H1 (cell line): ENCODE results near the gene DENND4B. TPM values are rescaled to one million over a fixed set of nuclear protein-coding genes. Genes with fewer than 3 reads are reported as not detected.

ENCODE experiments used
- CTCF ChIA-PET: fragments of 300-600 bp; sonication (Branson Sonifier 250); formaldehyde crosslinking; loops from one replicate; lab custom pipeline; 2021; ENCODE audit not compliant: partially characterized antibody; lab: Charles Lee
- POLR2A ChIA-PET: fragments of 300-600 bp; sonication (Branson Sonifier 250); formaldehyde crosslinking; loops from one replicate; lab custom pipeline; 2021; ENCODE audit warnings: inconsistent platforms; ENCODE audit not compliant: partially characterized antibody; lab: Charles Lee
- DNase-seq, 2 experiments: peaks; one replicate each; pipeline versions ENCODE4 v3.0.0 to v3.0.0-alpha.2; 2010 to 2022; ENCODE audit warnings: low spot score in 2 of 2, low read depth in 1 of 2, mixed read lengths in 1 of 2
- FAIRE-seq: peaks from 2 replicates; lab custom pipeline; 2011; peaks lifted over from hg19 to GRCh38; lab: Jason Lieb, UNC
- H2AFZ ChIP-seq: 2 replicates; pipeline ENCODE4 v1.8.1; 2012; ENCODE audit warnings: low read length, inconsistent platforms
- H2AK5ac ChIP-seq: 2 replicates; pipeline ENCODE4 v1.6.1; 2013; ENCODE audit warnings: low read depth, low read length
- H2BK120ac ChIP-seq: replicated peaks from 2 replicates; pipeline ENCODE3; 2013; ENCODE audit warnings: low read depth, low read length, inconsistent platforms
- H2BK12ac ChIP-seq: 2 replicates; pipeline ENCODE4 v1.6.1; 2013; ENCODE audit warnings: low read depth, low read length
- H2BK15ac ChIP-seq: 2 replicates; pipeline ENCODE4 v1.6.1; 2013; ENCODE audit warnings: low read length
- H2BK20ac ChIP-seq: 2 replicates; pipeline ENCODE4 v1.6.1; 2013; ENCODE audit warnings: low read length
- H2BK5ac ChIP-seq: 2 replicates; pipeline ENCODE4 v1.6.1; 2013; ENCODE audit warnings: low read depth, low read length
- H3K14ac ChIP-seq: 2 replicates; pipeline ENCODE4 v1.6.1; 2013; ENCODE audit warnings: inconsistent platforms; ENCODE audit not compliant: insufficient read length
- H3K18ac ChIP-seq: 2 replicates; pipeline ENCODE4 v1.6.1; 2013; ENCODE audit warnings: low read length; ENCODE audit errors: extremely low read depth
- H3K23ac ChIP-seq: 2 replicates; pipeline ENCODE4 v1.6.1; 2013; ENCODE audit warnings: inconsistent platforms; ENCODE audit not compliant: insufficient read length
- H3K23me2 ChIP-seq: 2 replicates; pipeline ENCODE4 v1.6.1; 2013; ENCODE audit warnings: low read depth, low read length
- H3K27ac ChIP-seq: 2 replicates; pipeline ENCODE4 v1.6.1; 2011; ENCODE audit warnings: low read depth, low read length, inconsistent platforms
- H3K27me3 ChIP-seq, 4 experiments: replicated peaks in 1 of 4; 1 replicate in 1 of 4; 2 replicates in 3 of 4; pipeline versions ENCODE4 v1.6.1 to v1.8.1; 2011 to 2013; ENCODE audit warnings: low read length in 3 of 4, mild to moderate bottlenecking in 3 of 4, inconsistent platforms in 2 of 4, mixed read lengths in 2 of 4, moderate library complexity in 1 of 4; ENCODE audit not compliant: control insufficient read depth in 3 of 4, insufficient read depth in 3 of 4; ENCODE audit errors: extremely low read depth in 1 of 4
- H3K36me3 ChIP-seq, 4 experiments: 2 replicates each; pipeline versions ENCODE4 v1.6.1 to v1.8.1; 2011 to 2013; ENCODE audit warnings: mild to moderate bottlenecking in 4 of 4, low read length in 3 of 4, moderate library complexity in 2 of 4, control low read depth in 1 of 4, inconsistent platforms in 1 of 4; ENCODE audit not compliant: insufficient read depth in 4 of 4, control insufficient read depth in 2 of 4
- H3K4ac ChIP-seq: replicated peaks from 2 replicates; pipeline ENCODE3; 2013; ENCODE audit warnings: low read length, low read depth, mixed read lengths, inconsistent platforms; ENCODE audit not compliant: insufficient read length
- H3K4me1 ChIP-seq, 4 experiments: replicated peaks in 1 of 4; 1 replicate in 1 of 4; 2 replicates in 3 of 4; pipeline versions ENCODE4 v1.6.1 to v1.8.1; 2011 to 2013; ENCODE audit warnings: low read length in 3 of 4, inconsistent platforms in 2 of 4, mixed read lengths in 1 of 4; ENCODE audit not compliant: insufficient read depth in 4 of 4, control insufficient read depth in 3 of 4
- H3K4me2 ChIP-seq, 2 experiments: 2 replicates each; pipeline versions ENCODE4 v1.6.1 to v1.8.1; 2011 to 2013; ENCODE audit warnings: low read depth in 2 of 2, low read length in 2 of 2, control low read depth in 1 of 2, inconsistent platforms in 1 of 2, mild to moderate bottlenecking in 1 of 2; ENCODE audit not compliant: insufficient read depth in 1 of 2
- H3K4me3 ChIP-seq, 4 experiments: fragments of 200-600, 300-600 bp in 1 of 4; sonication (generic), shearing (Covaris generic), sonication (Bioruptor Twin) in 1 of 4; 2 replicates each; pipeline versions ENCODE4 v1.5.1 to v1.8.1; 2011 to 2016; ENCODE audit warnings: low read length in 4 of 4, low read depth in 3 of 4, control low read depth in 2 of 4, inconsistent platforms in 2 of 4, mild to moderate bottlenecking in 2 of 4, mixed read lengths in 1 of 4, moderate library complexity in 1 of 4; ENCODE audit not compliant: insufficient read depth in 2 of 4; ENCODE audit errors: extremely low read depth in 1 of 4
- H3K56ac ChIP-seq: replicated peaks from 2 replicates; pipeline ENCODE3; 2013; ENCODE audit warnings: low read depth, mild to moderate bottlenecking, mixed read lengths, low read length, inconsistent platforms; ENCODE audit not compliant: insufficient read length
- H3K79me1 ChIP-seq: 2 replicates; pipeline ENCODE4 v1.6.1; 2013; ENCODE audit warnings: low read depth, low read length, control low read depth
- H3K79me2 ChIP-seq, 2 experiments: 2 replicates each; pipeline versions ENCODE4 v1.6.1 to v1.8.1; 2012 to 2013; ENCODE audit warnings: low read length in 2 of 2, mild to moderate bottlenecking in 2 of 2, inconsistent platforms in 1 of 2; ENCODE audit not compliant: insufficient read depth in 2 of 2, control insufficient read depth in 1 of 2
- H3K9ac ChIP-seq, 4 experiments: replicated peaks in 1 of 4; 1 replicate in 1 of 4; 2 replicates in 3 of 4; pipeline versions ENCODE4 v1.6.1 to v1.8.1; 2011 to 2013; ENCODE audit warnings: low read depth in 3 of 4, low read length in 3 of 4, control low read depth in 2 of 4, mild to moderate bottlenecking in 2 of 4, moderate library complexity in 2 of 4, inconsistent platforms in 1 of 4; ENCODE audit errors: extremely low read depth in 1 of 4
- H3K9me3 ChIP-seq, 2 experiments: 2 replicates each; pipeline versions ENCODE4 v1.6.1 to v1.8.1; 2012 to 2013; ENCODE audit warnings: mild to moderate bottlenecking in 2 of 2, moderate library complexity in 2 of 2, control low read depth in 1 of 2, inconsistent platforms in 1 of 2, low read depth in 1 of 2, low read length in 1 of 2, mixed read lengths in 1 of 2; ENCODE audit not compliant: insufficient read depth in 2 of 2
- H4K20me1 ChIP-seq, 2 experiments: replicated peaks in 1 of 2; 2 replicates each; pipeline versions ENCODE3 to v1.8.1; 2011 to 2013; ENCODE audit warnings: inconsistent platforms in 2 of 2, low read length in 2 of 2, mild to moderate bottlenecking in 1 of 2; ENCODE audit not compliant: insufficient read depth in 2 of 2, control insufficient read depth in 1 of 2
- H4K5ac ChIP-seq: 2 replicates; pipeline ENCODE4 v1.6.1; 2013; ENCODE audit warnings: low read length, low read depth, mixed read lengths, inconsistent platforms; ENCODE audit not compliant: insufficient read length
- H4K8ac ChIP-seq: 2 replicates; pipeline ENCODE4 v1.8.0; 2013; ENCODE audit warnings: mild to moderate bottlenecking, moderate library complexity, low read length, inconsistent platforms; ENCODE audit not compliant: insufficient read depth; ENCODE audit errors: extremely low read depth
- H4K91ac ChIP-seq: replicated peaks from 2 replicates; pipeline ENCODE3; 2013; ENCODE audit warnings: low read length, mixed read lengths, inconsistent platforms; ENCODE audit not compliant: insufficient read length
- CREB1 ChIP-seq: IDR thresholded peaks from 2 replicates; pipeline ENCODE4 v1.6.1; 2012; ENCODE audit warnings: inconsistent platforms
- SAP30 ChIP-seq: fragments of 300-600 bp; sonication (generic); IDR thresholded peaks from 2 replicates; pipeline ENCODE4 v1.7.1; 2012; ENCODE audit warnings: low read length, moderate library complexity, mild to moderate bottlenecking, inconsistent platforms; ENCODE audit not compliant: insufficient read depth, insufficient replicate concordance
- WGBS, 2 experiments: shearing (Covaris generic) in 1 of 2; methylation state at CpG; one replicate each; pipeline versions ENCODE4 v1.1.6 to v1.1.7; 2013 to 2015; ENCODE audit warnings: low lambda C conversion rate in 2 of 2, mixed read lengths in 2 of 2, inconsistent platforms in 1 of 2, low coverage in 1 of 2, missing lambda C conversion rate in 1 of 2; ENCODE audit not compliant: insufficient replicate concordance in 2 of 2, insufficient coverage in 1 of 2, insufficient read length in 1 of 2; ENCODE audit errors: extremely low coverage in 1 of 2, missing lambda C conversion rate in 1 of 2; 5-methylcytosine and 5-hydroxymethylcytosine counted together
- polyA plus RNA-seq, 7 experiments: library from polyadenylated mRNA; depleted of rRNA in 3 of 7; stranded (reverse) in 5 of 7; unstranded in 2 of 7; fragments of >200 nt in 5 of 7; fragments of 200-250 nt in 2 of 7; gene quantifications; 1 replicate in 5 of 7; 2 replicates in 1 of 7; 4 replicates in 1 of 7; pipeline versions ENCODE4 v1.2.1 to v1.2.3, GENCODE V29; 2011 to 2013; ENCODE audit warnings: missing spikeins in 2 of 7, mixed read lengths in 2 of 7
- total RNA-seq: library from RNA; stranded (reverse); fragmentation: NEBNext Ultra II Directional; extraction: Animal tissue kit (Norgen Biotek cat#: 25700); gene quantifications from 2 replicates; pipeline ENCODE4 v1.2.1, GENCODE V29; 2021

Gene DENND4B
- total and polyA plus RNA-seq, 2 of the 8 experiments (the other 6 are each of a cell fraction or from before 2014, with no cell fraction given) = 45.6 to 61.1 TPM

- H3K36me3 ChIP-seq = peaks cover 6 to 23% (median 17%) of the 10 kb centered on the region in 4 experiments; a peak in 4 of 8 replicates
- 0 out of 2 replicates have a peak overlapping the region, but pooled peaks have one; percentile 48 for H3K18ac ChIP-seq
- no peaks in the 10 kb centered on the region for H3K9me3 ChIP-seq
- ChIA-PET POLR2A (interaction anchor here (0.7 to 11.4 kb wide), 12 partner anchors 11 to 148 kb away, joined by 3 to 75 read pairs (median 35); partner anchors contain the start of genes CREB3L4, CRTC2, GATAD2B and JTB), CTCF (interaction anchor here (0.6 to 4.2 kb wide), 14 partner anchors 10 to 434 kb away, joined by 3 to 31 read pairs (median 4); partner anchors contain the start of genes CREB3L4 and CRTC2)
- H2BK15ac ChIP-seq = no peak overlapping the region
- no peak overlapping the region for H3K27ac ChIP-seq
- H3K4me3 ChIP-seq = peak overlapping the region; percentile 79 to 87 (median 80)
- H4K20me1 ChIP-seq = peaks cover 2 to 3% of the 10 kb centered on the region in 2 experiments
- no peak overlapping the region for H3K4ac ChIP-seq
- H2BK20ac ChIP-seq = no peak overlapping the region
- no peaks in the 10 kb centered on the region for H3K79me1 ChIP-seq
- H2BK5ac ChIP-seq = peak overlapping the region; percentile 4; the same call in 1 of the 2 replicates
- H3K23me2 ChIP-seq = peaks cover 6% of the 10 kb centered on the region; the same call in 1 of the 2 replicates
- H3K23ac ChIP-seq = no peak overlapping the region
- peak overlapping the region in 3 of 4 experiments; percentile 22 to 79 (median 65); a peak in 6 of 7 replicates for H3K9ac ChIP-seq
- no peak overlapping the region for H2BK120ac ChIP-seq
- peaks cover 0 to 18% of the 10 kb centered on the region in 2 experiments; a peak in 2 of 4 replicates for H3K79me2 ChIP-seq
- no peak overlapping the region for H3K14ac ChIP-seq
- FAIRE-seq (no peak), DNase-seq (no peak)
- TF ChIP-seq CREB1 = no peak
- peak; percentile 21 for TF ChIP-seq SAP30
- H2AFZ ChIP-seq = no peak overlapping the region
- H3K27me3 ChIP-seq = no peaks in the 10 kb centered on the region
- peak overlapping the region; percentile 39 for H4K91ac ChIP-seq
- H4K8ac ChIP-seq = no peak overlapping the region; the same call in 1 of the 2 replicates
- WGBS, 2 experiments = 64% methylated on average over 10 of the region's 12 CpGs; no CpG with 5 or more reads in 1 of the 2 experiments
- peak overlapping the region; percentile 10 for H4K5ac ChIP-seq
- no peak overlapping the region for H2BK12ac ChIP-seq
- peak overlapping the region; percentile 69 to 89 for H3K4me2 ChIP-seq
- H2AK5ac ChIP-seq = no peak overlapping the region
- H3K56ac ChIP-seq = no peak overlapping the region
- peaks cover 0 to 5% (median 2%) of the 10 kb centered on the region in 4 experiments; a peak in 2 of 7 replicates for H3K4me1 ChIP-seq
These were observed 1.3 kb downstream of the DENND4B start for GRCh38 chr1:153945131-153945794.
